Fibroblast of upper back skin (primary cell): ENCODE results near the gene MED13L.
A peak's percentile ranks its signal among the peaks of the same experiment; 100 is the strongest.
"Not testable (repeated sequence)": the region's sequence is repeated elsewhere in the genome, so short reads cannot be mapped to it uniquely, and the experiment has no call there.

Experiments
- DNase-seq: peaks from one replicate; pipeline ENCODE4 v3.0.0-alpha.2; 2013

The MED13L gene

GRCh38 chr12:116303066-116303465, 25.6 kb upstream of the MED13L start:
- DNase-seq = no peak

- no peak for DNase-seq
Observed at GRCh38 chr12:116302166-116303058, 24.9 kb upstream of the MED13L start.

DNA sequence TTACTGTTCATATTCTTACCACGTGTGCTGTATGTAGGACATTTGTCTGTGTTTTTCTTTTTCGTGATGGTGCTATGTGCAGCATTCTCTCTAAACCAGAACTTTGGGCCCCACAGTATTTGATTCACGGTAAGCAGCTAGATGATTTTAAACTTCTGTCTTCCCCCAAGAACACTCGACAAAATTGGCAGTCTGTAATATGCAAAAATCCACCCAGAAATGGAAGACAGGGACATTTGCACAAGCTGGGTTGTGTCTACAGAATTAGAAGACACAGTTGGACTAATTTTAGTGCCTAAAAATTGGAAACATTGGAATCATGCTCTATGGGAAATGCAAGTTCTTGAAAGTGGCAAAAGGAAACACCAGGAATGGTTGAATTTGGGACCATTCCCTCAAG, 24.1 kb upstream of the MED13L start:
- DNase-seq = no peak

DNA sequence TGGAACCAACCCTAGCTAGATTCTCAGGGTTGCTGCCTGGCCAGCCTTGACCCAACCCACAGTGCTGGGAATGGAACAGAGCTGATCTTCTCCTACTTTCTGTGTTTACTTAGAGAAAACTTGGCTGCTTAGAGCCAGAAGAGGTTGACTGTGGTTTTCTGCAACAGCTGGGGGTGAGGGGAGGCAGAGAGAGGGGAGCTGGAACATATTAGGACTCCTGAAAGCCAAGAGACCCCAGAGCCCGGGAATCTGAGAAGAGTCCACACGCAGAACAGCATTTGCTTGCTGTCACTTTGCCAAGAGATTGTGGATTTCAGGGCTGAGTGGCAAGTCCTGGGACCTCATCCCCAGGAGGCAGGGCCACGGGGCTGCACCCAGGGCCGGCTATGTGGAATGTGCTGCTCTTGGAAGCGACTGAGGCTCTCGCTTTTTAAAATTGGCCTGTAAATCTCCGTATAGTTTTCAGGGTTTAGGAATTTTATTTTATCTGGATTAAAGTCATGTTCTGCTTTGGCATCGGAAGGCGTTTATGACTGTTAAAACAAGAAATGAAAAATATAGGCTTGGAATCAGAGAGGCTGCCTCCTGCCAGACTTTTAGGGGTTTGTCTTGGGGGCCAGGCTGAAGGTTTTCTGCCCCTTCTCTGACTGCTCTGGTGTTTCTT, 22.3 kb upstream of the MED13L start:
- DNase-seq = peak; percentile 55

DNA sequence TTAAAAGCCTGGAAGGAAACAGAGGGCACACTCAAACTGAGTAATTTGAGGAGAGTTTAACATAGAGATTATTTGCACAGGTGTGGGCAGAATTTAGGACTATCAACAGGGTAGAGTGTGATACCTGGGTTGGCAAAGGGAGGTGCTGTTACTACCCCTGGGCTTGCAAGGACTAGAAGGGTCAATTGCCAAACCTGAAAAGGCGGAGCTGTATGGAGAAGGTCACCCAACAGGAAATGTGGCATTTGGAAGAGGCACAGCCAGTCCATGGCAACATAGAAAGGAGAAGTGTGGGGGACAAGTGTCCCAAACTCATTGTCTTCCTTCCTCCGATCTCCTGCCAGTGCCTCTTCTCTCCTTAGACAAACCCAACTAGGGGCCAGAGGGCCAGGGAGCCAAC, 21.6 kb upstream of the MED13L start:
- no peak for DNase-seq

DNA sequence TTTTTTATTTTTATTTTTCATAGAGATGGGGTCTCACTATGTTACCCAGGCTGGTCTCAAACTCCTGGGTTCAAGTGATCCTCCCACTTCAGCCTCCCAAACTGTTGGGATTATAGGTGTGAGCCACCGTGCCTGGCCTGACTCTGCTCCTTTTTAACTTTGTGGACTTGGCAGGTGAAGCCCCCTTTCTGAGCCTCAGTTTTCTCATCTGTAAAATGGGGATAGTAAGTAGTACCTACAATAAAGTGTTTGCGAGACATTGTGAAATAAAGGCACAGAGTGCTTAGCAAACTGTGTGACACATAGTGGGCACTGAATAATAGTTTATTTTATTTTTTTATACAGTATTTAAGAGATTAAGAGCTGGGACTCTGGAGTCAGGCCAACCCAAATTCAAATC, 21.1 kb upstream of the MED13L start:
- DNase-seq = no peak

DNA sequence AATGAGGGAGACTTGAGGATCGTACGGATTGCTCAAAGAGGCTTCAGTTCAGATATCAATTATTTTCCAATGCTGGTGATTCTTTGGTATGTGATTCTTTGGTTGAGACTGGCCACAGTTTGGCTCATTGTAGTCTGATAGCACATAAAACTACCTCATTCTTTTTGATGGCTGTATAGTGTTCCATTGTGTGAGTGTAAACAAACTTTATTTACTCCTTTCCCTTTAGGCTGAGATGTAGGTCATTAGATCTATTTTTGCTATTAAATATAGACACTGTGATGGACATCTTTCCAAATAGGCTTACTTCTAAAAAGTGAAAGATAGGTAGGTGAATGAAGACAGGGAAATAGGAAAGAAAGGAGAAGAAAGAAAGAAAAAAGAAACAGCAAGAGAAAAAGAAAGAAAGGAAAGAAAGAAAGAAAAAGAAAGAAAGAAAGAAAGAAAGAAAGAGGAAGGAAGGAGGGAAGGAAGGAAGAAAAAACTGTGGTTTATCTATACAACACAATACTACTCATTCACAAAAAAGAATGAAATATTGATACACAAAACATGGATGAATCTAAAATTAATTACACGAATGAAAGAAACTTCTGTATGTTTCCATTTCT, 19.8 kb upstream of the MED13L start:
- DNase-seq = no peak

- peak; percentile 45 for DNase-seq
Observed at GRCh38 chr12:116295327-116296263, 18.1 kb upstream of the MED13L start.

DNA sequence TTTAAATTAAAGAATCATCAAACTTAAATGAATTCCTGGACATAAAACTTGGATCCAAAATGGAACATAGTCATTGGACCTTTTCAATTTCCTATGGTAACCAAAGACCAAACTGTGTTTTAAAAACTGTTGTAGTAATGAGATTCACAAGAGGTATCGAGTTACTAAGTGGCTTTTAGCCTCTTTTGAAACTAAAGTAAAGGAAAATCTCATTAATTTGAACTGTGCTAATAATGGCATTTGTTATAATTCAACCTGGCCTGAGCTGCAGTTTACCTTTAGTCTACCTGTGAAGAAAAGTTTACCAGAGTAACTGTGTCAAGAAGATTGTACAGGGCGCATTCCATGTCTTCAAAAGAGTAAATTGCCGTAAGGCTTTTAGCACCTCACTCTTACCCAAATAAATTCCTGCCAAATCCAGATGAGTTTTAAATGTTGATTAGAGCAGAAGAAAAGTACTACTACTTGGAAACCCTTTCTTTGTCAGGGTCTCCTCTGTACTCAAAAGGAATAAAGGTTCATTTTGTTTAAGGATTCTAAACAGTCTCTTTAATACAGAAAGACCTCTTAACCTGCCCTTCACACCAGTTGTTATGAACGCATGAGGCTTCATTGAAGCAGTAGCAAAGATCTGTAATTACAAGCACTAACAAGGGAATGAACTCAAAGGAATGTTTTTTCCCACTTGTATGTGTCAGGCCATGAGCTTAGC, 17.1 kb upstream of the MED13L start:
- no peak for DNase-seq

DNA sequence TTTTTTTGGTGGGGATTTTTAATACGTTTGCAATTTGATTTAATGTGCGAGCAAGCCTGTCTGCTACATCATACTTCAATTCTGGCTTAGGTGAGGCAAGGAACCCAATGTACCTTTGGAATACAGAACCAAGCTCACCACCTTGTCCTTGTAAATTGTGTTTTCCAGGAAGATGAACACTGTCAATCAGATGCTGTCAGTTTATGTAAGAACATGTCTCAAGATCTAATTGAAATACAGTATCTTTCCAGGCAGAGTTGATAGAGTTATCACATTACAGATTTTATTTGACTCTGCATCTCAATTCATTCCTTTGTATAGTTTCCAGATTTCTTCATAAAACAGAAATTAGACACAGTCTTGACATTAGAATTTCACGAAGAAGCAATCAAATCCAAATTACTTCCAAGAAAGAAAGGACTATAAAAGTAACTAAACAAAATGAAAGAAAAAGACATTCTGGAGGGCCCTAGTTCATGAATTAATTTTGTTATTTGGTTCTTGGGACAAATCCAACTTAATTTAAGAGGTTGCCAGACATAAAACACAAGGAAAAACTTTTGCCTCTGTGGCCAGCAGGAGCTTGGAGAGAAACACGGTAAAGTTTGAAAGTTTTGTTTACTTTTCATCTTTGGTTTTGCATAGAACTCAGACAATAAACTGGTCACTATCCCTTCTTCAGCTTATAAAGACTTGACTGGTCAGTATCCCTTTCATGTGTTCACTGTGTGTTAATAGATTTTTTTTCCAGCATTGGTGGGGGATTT, 16.4 kb upstream of the MED13L start:
- DNase-seq = no peak

DNA sequence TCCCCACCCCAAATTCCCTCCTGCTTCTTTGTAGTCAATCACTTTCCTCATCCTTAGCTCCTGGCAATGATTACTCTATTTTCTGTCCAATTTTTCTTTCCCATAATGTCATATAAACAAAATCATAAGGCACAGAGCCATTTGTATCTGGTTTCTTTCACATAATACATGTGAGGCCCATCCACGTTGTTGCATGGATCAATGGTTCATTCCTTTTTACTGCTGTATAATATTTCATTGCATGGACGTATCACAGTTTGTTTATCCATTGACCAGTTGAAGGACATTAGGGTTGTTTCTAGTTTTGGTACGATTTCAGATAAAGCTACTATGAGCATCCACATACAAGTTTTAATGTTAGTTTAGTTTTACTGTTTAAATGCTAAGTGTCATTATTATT, 13.7 kb upstream of the MED13L start:
- DNase-seq = no peak

DNA sequence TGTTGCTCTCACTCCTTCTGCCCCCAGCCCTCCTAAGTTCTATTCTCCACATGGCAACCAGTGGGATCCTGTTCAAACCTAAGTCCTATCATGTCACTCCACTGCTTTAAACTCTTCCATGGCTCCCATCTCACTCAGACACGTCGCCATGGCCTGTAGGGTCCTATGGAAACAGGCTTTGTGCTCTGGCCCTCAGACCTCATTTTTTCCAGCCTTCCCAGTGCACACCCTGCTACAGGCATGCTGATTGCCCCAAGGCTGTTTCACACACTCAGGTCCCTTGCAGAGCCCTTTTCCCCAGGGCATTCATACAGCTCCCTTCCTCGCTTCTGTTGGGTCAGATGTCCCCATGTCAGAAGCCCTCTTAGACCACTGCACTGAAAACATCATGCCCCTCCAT, 11.2 kb upstream of the MED13L start:
- DNase-seq = no peak

DNA sequence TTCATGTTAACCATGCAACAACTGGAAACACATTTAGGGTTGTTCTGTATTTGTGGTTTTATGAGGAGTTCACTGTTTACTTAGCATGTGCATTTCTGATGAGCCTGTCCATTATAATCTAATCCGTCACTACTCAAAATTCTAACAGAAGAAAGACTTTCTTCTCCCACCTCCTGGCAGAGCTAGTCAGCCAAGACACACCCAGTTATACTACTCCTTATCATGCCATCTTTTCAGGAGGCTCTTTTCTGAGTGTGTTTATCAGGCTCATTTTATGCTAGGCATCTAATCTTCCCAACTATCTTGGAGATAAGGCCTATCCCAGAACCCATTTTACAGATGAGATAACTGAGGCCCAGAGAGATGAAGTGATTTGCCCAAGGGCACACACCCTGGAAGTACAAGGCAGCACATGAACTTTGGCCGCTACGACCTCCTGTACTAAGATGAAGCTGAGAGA, 10.4 kb upstream of the MED13L start:
- no peak for DNase-seq

GRCh38 chr12:116284396-116284795, 6.9 kb upstream of the MED13L start:
- no peak for DNase-seq

GRCh38 chr12:116283881-116284280, 6.4 kb upstream of the MED13L start:
- DNase-seq = not testable (repeated sequence)

DNA sequence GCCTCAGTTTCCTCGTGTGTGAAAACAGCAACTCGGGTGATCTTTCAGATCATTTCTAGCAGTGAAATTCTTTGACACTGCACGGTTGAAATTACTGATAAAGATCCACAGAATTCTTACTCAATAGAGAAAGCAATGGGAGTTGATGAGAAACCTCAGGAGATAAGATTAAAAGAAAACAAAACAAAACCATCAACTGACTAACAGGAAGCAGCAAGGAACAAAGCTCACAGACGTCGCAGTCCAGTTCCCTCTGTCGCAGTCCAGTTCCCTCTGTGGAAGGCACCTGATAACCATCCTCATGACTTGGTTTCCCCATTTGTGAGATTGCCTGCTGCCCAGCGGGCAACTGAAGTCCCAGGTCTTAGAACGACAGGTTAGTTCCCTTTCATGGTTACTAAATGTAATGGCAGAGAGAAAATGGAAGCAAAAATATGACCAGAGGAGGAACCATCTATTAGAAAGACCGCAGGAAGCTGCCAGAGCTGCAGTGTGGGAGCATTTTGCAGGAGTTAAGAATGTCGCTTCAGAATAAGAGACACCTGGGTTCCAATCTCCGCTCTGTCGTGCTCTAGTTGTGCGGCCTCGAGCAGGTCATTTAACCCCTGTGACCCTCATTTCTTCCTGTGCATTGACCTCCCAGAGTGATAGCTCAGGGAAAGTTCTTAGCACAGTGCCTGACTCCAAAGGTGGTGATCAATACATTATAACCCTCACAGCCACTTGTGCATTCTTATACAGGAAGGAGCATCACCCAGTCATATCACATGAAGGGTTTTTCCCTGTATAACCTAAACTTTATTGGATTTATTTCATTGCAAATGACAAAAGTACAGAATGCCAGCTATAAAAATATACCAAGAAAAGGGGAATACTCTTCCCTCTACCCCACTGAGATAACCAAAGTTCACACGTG, 5.1 kb upstream of the MED13L start:
- no peak for DNase-seq

- no peak for DNase-seq
Observed at GRCh38 chr12:116280595-116281290, 3.2 kb upstream of the MED13L start.

DNA sequence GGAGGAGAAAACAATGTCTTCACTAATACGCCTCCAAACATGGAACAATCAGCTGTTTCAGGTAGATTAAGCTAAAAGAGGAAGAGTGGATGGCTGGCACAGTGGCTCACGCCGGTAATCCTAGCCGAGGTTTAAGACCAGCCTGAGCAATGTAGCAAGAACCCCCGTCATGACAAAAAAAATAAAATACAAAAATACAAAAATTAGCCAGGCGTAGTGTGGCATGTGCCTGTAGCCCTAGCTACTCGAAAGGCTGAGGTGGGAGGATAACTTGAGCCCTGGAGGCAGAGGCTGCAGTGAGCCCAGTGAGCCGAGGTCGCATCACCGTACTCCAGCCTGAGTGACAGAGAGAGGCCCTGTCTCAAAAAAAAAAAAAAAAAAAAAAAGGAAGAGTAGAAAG, 1.2 kb upstream of the MED13L start:
- DNase-seq = no peak

DNA sequence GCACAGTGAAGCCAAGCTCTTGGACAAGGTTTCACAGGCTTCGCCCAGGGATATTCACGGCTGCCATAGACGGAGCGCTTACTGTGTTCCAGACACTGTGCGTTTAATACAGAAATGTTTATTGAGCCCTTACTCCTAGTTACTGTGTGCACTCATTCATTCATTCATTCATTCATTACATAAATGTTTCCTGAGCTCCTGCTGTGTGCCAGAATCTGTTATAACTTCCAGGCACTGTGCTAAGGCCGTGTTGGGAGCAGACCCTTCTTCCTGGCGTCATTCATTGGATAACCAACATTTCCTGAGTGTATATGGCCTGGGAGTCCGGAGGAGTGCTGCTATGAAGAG, 760 bp upstream of the MED13L start:
- DNase-seq = no peak
